LNCaP clone FGC (cell line): Measurements from ENCODE around the gene CCDC184.

ENCODE experiments used
- DNase-seq: peaks from one replicate; pipeline ENCODE4 v3.0.0-alpha.2; 2011; ENCODE audit warnings: low read depth
- H3K4me3 ChIP-seq: 2 replicates; pipeline ENCODE4 v1.5.1; 2011; ENCODE audit warnings: mild to moderate bottlenecking, low read depth, low read length, control low read depth
- CTCF ChIP-seq: IDR thresholded peaks from 2 replicates; pipeline ENCODE4 v1.5.1; 2012; ENCODE audit warnings: mild to moderate bottlenecking; ENCODE audit not compliant: control insufficient read depth, insufficient read depth; ENCODE audit errors: extremely low read depth

Gene CCDC184

DNA sequence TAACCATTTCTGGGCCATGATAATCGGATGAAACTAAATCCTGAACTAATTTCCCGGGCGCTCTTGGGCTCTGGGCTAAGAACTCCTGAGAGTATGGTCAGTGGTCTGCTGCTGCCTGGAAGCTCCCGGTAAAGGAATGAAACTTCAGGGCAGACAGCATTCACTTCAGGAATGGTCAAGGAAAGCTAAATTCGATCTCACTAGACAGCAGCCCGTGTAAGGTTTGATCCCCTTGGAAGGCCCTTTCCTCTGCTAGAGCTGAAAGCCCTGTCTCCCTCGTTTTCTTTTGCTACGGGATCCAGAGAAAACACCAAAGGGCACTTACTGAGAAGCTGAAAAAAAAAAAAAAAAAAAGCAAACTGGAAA, 26.8 kb upstream of the CCDC184 start:
- no peak for DNase-seq
- TF ChIP-seq CTCF, result no peak
- H3K4me3 ChIP-seq, result peak overlapping the region; percentile 91

DNA sequence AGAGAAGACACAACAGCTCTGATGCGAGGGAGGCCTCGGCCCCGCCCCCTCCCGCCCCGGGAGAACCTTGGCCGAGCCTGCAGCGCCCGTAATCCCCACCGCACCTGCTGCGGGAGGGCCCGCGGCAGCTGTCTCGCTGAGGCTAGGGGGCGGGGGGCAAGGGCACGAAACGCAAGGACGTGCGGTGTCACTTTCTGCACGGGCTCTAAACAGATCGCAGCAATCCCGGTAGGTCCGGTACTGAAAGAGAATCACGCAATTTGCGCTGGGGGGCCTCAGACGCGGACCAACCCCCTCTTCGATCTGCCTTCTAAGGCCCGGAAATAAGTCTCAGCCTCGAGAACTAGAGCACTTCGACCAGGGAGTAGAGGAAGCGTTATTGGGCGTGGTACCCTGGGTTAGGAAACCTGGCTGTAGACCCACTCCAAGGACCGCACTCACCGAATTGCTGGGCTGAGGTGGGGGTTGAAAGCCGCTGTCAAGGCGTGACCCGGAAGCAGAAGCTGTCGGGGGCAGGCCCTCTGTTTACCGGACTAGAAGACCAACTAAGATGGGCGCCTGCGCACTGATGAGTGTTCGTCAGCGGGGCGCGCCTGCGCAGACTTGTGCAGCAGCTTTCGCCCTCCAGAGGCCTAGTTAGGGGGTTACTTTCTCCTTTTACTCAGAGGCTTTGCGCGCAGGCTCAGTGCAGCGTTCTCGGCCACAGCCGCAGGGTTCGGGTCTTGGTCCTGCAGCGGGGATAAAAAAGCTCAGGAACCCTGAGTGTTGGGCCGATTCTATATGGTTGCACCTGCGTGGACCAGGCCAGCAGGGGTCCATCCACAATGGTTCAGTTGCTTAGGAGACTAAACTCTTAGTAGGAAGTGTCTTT, 26.2 kb upstream of the CCDC184 start, which contains the start of gene ASB8:
Gene ASB8 (minus strand): TSS at position 498 of the 871 bp plus-strand sequence. CDS start 4,019 bp downstream, outside the sequence.
- peak; percentile 95 for DNase-seq
- peak; percentile 46 for TF ChIP-seq CTCF
- peak within 1 kb of the TSS; percentile 91 for H3K4me3 ChIP-seq

- no peak for TF ChIP-seq CTCF
- peak overlapping the region; percentile 91 for H3K4me3 ChIP-seq
- no peak for DNase-seq
These were observed 25.5 kb upstream of the CCDC184 start for GRCh38 chr12:48157889-48158370.

GRCh38 chr12:48160046-48160445, 23.4 kb upstream of the CCDC184 start:
- DNase-seq, result no peak
- TF ChIP-seq CTCF, result no peak
- no peak overlapping the region for H3K4me3 ChIP-seq

- no peak overlapping the region for H3K4me3 ChIP-seq
- no peak for DNase-seq
- no peak for TF ChIP-seq CTCF
These were observed 22.6 kb upstream of the CCDC184 start for GRCh38 chr12:48160807-48161206.

- no peak for TF ChIP-seq CTCF
- DNase-seq, result no peak
- no peak overlapping the region for H3K4me3 ChIP-seq
These were observed 20.2 kb upstream of the CCDC184 start for GRCh38 chr12:48163150-48163747.
